B cell (primary cell): ENCODE measurements around the gene TIAL1. TPM values are rescaled to one million over a fixed set of nuclear protein-coding genes. Genes with fewer than 3 reads are reported as not detected.

Source experiments
- ATAC-seq: fragments of 200-7000 bp; cut with Tn5 transposase; one replicate; pipeline ENCODE4 v1.10.0; 2021; ENCODE audit warnings: low read depth, mild to moderate bottlenecking, moderate number of reproducible peaks, moderate library complexity
- CTCF ChIA-PET: fragments of 350-600 bp; sonication (Branson Sonifier 250); formaldehyde crosslinking; loops from one replicate; lab custom pipeline; 2021; ENCODE audit warnings: antibody characterized with exemption, inconsistent platforms; lab: Charles Lee
- POLR2A ChIA-PET: fragments of 350-600 bp; sonication (Branson Sonifier 250); formaldehyde crosslinking; loops from one replicate; lab custom pipeline; 2021; ENCODE audit warnings: antibody characterized with exemption; lab: Charles Lee
- DNase-seq: peaks from one replicate; pipeline ENCODE4 v3.0.0; 2013
- H2AFZ ChIP-seq: 2 replicates; pipeline ENCODE4 v1.6.1; 2012; ENCODE audit warnings: mild to moderate bottlenecking, low read depth, low read length; ENCODE audit not compliant: insufficient read depth, poor library complexity, severe bottlenecking
- H3K27ac ChIP-seq, 2 donors: 1 replicate in 1 of 2; 2 replicates in 1 of 2; pipeline ENCODE4 v1.5.1; 2012 to 2013; ENCODE audit warnings: low read length in 2 of 2, mild to moderate bottlenecking in 2 of 2, moderate library complexity in 1 of 2
- H3K27me3 ChIP-seq, 4 experiments: fragments of 200-600 bp in 1 of 4; sonication (generic) in 1 of 4; replicated peaks in 1 of 4; 1 replicate in 2 of 4; 2 replicates in 2 of 4; pipeline versions ENCODE4 v1.6.1 to v1.7.0; 2013 to 2016; ENCODE audit warnings: low read length in 3 of 4, mild to moderate bottlenecking in 2 of 4, mixed read lengths in 1 of 4, moderate library complexity in 1 of 4; ENCODE audit not compliant: insufficient read depth in 4 of 4, control insufficient read depth in 3 of 4; ENCODE audit errors: control extremely low read depth in 1 of 4
- H3K36me3 ChIP-seq, 2 experiments: replicated peaks in 1 of 2; 1 replicate in 1 of 2; 2 replicates in 1 of 2; pipeline versions ENCODE4 v1.6.1 to v1.7.1; 2013; ENCODE audit warnings: low read length in 1 of 2; ENCODE audit not compliant: insufficient read depth in 2 of 2, control insufficient read depth in 1 of 2; ENCODE audit errors: control extremely low read depth in 1 of 2, extremely low read depth in 1 of 2
- H3K4me1 ChIP-seq, 2 donors: fragments of 200-600 bp in 1 of 2; sonication (generic) in 1 of 2; 1 replicate in 1 of 2; 2 replicates in 1 of 2; pipeline versions ENCODE4 v1.5.1 to v1.6.1; 2013 to 2017; ENCODE audit warnings: low read length in 2 of 2; ENCODE audit not compliant: control insufficient read depth in 2 of 2, insufficient read depth in 2 of 2
- H3K4me2 ChIP-seq: replicated peaks from 2 replicates; pipeline ENCODE3; 2012; ENCODE audit warnings: mild to moderate bottlenecking, low read depth, low read length; ENCODE audit not compliant: poor library complexity, severe bottlenecking
- H3K4me3 ChIP-seq, 5 experiments: fragments of 200-600 bp in 1 of 5; sonication (generic) in 1 of 5; 1 replicate in 3 of 5; 2 replicates in 2 of 5; pipeline versions ENCODE4 v1.5.1 to v1.7.0; 2011 to 2016; ENCODE audit warnings: low read length in 4 of 5, mild to moderate bottlenecking in 4 of 5, low read depth in 2 of 5, control low read depth in 1 of 5, moderate library complexity in 1 of 5; ENCODE audit not compliant: insufficient read depth in 1 of 5; ENCODE audit errors: control extremely low read depth in 1 of 5, extremely low read depth in 1 of 5
- H3K79me2 ChIP-seq: fragments of 200-600 bp; sonication (generic); one replicate; pipeline ENCODE4 v1.6.0; 2016; ENCODE audit warnings: low read length; ENCODE audit not compliant: control insufficient read depth, insufficient read depth
- H3K9ac ChIP-seq: fragments of 200-600 bp; sonication (generic); 2 replicates; pipeline ENCODE4 v1.6.1; 2017; ENCODE audit warnings: mild to moderate bottlenecking, low read length, moderate library complexity
- H3K9me3 ChIP-seq, 3 donors: one replicate each; pipeline versions ENCODE4 v1.6.1 to v1.7.1; 2013; ENCODE audit warnings: low read length in 2 of 3; ENCODE audit not compliant: control insufficient read depth in 2 of 3, insufficient read depth in 1 of 3; ENCODE audit errors: control extremely low read depth in 1 of 3
- H4K20me1 ChIP-seq: 2 replicates; pipeline ENCODE4 v1.6.0; 2012; ENCODE audit warnings: mild to moderate bottlenecking, low read length; ENCODE audit not compliant: insufficient read depth, control insufficient read depth, poor library complexity, severe bottlenecking
- H3K27ac Mint-ChIP-seq: one replicate; pipeline ENCODE4 v1.8.0; 2021; ENCODE audit warnings: mixed read lengths
- H3K27me3 Mint-ChIP-seq: one replicate; pipeline ENCODE4 v1.8.0; 2021; ENCODE audit warnings: mixed read lengths
- H3K4me1 Mint-ChIP-seq: one replicate; pipeline ENCODE4 v1.8.0; 2021; ENCODE audit warnings: mixed read lengths
- H3K4me3 Mint-ChIP-seq: one replicate; pipeline ENCODE4 v1.8.0; 2021; ENCODE audit warnings: mixed read lengths
- H3K9me3 Mint-ChIP-seq: one replicate; pipeline ENCODE4 v1.8.0; 2022; ENCODE audit warnings: mixed read lengths; ENCODE audit not compliant: insufficient read depth
- CTCF ChIP-seq: fragments of 200-600 bp; IDR thresholded peaks from one replicate; pipeline ENCODE4 v1.8.0; 2022; ENCODE audit warnings: antibody characterized with exemption, mild to moderate bottlenecking
- EZH2 ChIP-seq: IDR thresholded peaks from 2 replicates; pipeline ENCODE4 v1.6.1; 2012; ENCODE audit warnings: borderline replicate concordance, low read depth, mild to moderate bottlenecking, moderate library complexity, low read length; ENCODE audit not compliant: insufficient read depth, poor library complexity, severe bottlenecking
- WGBS: methylation state at CpG from one replicate; pipeline ENCODE4 v1.1.5; 2013; ENCODE audit warnings: missing lambda C conversion rate; ENCODE audit not compliant: insufficient coverage; 5-methylcytosine and 5-hydroxymethylcytosine counted together
- intact Hi-C: fragments of 100-400 bp; cut with micrococcal nuclease; formaldehyde crosslinking; loops from one replicate; pipeline ENCODE4 v1.10.0; 2022
- polyA plus RNA-seq: library from polyadenylated mRNA; depleted of rRNA; stranded (reverse); fragments of >200 nt; gene quantifications from 2 replicates; pipeline ENCODE4 v1.2.3, GENCODE V29; 2012
- total RNA-seq, 2 donors: library from RNA; stranded (reverse); fragments of 120-200 nt in 1 of 2; gene quantifications; 1 replicate in 1 of 2; 2 replicates in 1 of 2; pipeline versions ENCODE4 v1.2.3 to v1.2.4, GENCODE V29; 2013 to 2022

Gene TIAL1
- total and polyA plus RNA-seq, 2 donors (not counting 1 experiment from before 2014, with no cell fraction given) = 98.5 to 159 TPM

GRCh38 chr10:119611433-119611832 is 14.7 kb upstream of the TIAL1 start:
- ATAC-seq = no peak
- Mint-ChIP-seq H3K27ac (no peak overlapping the region), H3K9me3 (peaks cover 2% of the 10 kb centered on the region), H3K4me3 (no peak overlapping the region), H3K4me1 (peaks cover 6% of the 10 kb centered on the region), H3K27me3 (peaks cover 9% of the 10 kb centered on the region)
- no peak overlapping the region for H3K4me3 ChIP-seq
- ChIA-PET CTCF (interaction anchor here (1.3 kb wide), 1 partner anchor 248 kb away, joined by 4 read pairs; no protein-coding TSS in a partner anchor), POLR2A (no interaction called here)
- H3K4me1 ChIP-seq = peaks cover 0 to 5% of the 10 kb centered on the region in 2 donors
- intact Hi-C loops = no loop called here
- no peaks in the 10 kb centered on the region for H3K36me3 ChIP-seq
- WGBS = 40% methylated on average over 1 of the region's 4 CpGs
- H3K9me3 ChIP-seq = no peaks in the 10 kb centered on the region
- no peak overlapping the region for H3K9ac ChIP-seq
- H3K4me2 ChIP-seq = no peak overlapping the region
- no peak for TF ChIP-seq CTCF
- TF ChIP-seq EZH2 = no peak
- no peaks in the 10 kb centered on the region for H4K20me1 ChIP-seq
- DNase-seq = no peak
- H3K27ac ChIP-seq = no peak overlapping the region
- H2AFZ ChIP-seq = no peak overlapping the region
- H3K79me2 ChIP-seq = no peaks in the 10 kb centered on the region
- H3K27me3 ChIP-seq = no peaks in the 10 kb centered on the region

- H3K27me3 ChIP-seq = no peaks in the 10 kb centered on the region
- H3K4me3 Mint-ChIP-seq = no peak overlapping the region
- no peak for TF ChIP-seq EZH2
- TF ChIP-seq CTCF = no peak
These were observed 12.8 kb upstream of the TIAL1 start for GRCh38 chr10:119609516-119609915.

More at GRCh38 chr10:119609516-119609915, 12.8 kb upstream of the TIAL1 start:
- peaks cover 6% of the 10 kb centered on the region for H3K4me1 Mint-ChIP-seq
- Histone ChIP-seq H2AFZ (no peak overlapping the region), H3K9me3 (no peaks in the 10 kb centered on the region), H3K79me2 (no peaks in the 10 kb centered on the region), H3K36me3 (no peaks in the 10 kb centered on the region), H3K4me2 (no peak overlapping the region), H3K4me1 (peaks cover 0 to 5% of the 10 kb centered on the region in 2 donors), H3K9ac (no peak overlapping the region), H4K20me1 (no peaks in the 10 kb centered on the region), H3K27ac (no peak overlapping the region), H3K4me3 (no peak overlapping the region)
- no peak overlapping the region for H3K27ac Mint-ChIP-seq
- no peak for DNase-seq
- WGBS = no CpG with 5 or more reads among the region's 4 CpGs
- peaks cover 2% of the 10 kb centered on the region for H3K9me3 Mint-ChIP-seq
- peaks cover 9% of the 10 kb centered on the region for H3K27me3 Mint-ChIP-seq
- POLR2A ChIA-PET = no interaction called here
- no peak for ATAC-seq
- CTCF ChIA-PET = interaction anchor here (0.6 to 0.7 kb wide), 3 partner anchors 45 to 458 kb away, joined by 3 to 5 read pairs (median 5); no protein-coding TSS in a partner anchor
- intact Hi-C loops = loop anchor here (2.0 kb wide), 1 partner anchor 249 kb away; no protein-coding TSS in a partner anchor
